ENCODE results near the gene TMSB15A.
"Not testable (repeated sequence)": the region's sequence is repeated elsewhere in the genome, so short reads cannot be mapped to it uniquely, and the experiment has no call there.

TMSB15A gene

GRCh38 chrX:102515975-102516941 is at the start of gene TMSB15A:
Gene TMSB15A, minus strand, starts transcription at chrX:102516739.
- peak; percentile 64 for DNase-seq

- no peak for DNase-seq
Observed at GRCh38 chrX:102560423-102561068, 44.0 kb upstream of the TMSB15A start.

- DNase-seq, result no peak
Observed at GRCh38 chrX:102558607-102559006, 42.1 kb upstream of the TMSB15A start.

DNA sequence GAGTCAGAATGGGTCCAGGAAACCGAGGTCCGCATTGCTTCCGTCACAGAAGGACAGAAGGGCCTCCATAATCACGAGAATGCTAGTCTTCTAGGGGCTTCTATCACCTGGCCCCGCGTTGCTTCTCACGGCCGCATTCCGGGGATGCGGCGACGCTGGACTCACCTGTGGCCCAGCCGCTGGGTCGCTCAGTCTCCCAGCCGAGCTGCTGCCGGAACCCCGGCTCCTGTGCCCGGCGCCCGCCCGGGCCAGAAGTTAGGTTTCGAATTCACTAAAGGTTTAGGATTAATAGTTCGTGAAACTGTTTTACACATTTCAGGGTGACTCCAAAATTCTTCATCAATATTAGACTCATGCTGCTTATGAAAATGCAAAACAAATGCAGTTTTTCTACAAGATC is 31.7 kb upstream of the TMSB15A start:
- DNase-seq, result no peak

DNA sequence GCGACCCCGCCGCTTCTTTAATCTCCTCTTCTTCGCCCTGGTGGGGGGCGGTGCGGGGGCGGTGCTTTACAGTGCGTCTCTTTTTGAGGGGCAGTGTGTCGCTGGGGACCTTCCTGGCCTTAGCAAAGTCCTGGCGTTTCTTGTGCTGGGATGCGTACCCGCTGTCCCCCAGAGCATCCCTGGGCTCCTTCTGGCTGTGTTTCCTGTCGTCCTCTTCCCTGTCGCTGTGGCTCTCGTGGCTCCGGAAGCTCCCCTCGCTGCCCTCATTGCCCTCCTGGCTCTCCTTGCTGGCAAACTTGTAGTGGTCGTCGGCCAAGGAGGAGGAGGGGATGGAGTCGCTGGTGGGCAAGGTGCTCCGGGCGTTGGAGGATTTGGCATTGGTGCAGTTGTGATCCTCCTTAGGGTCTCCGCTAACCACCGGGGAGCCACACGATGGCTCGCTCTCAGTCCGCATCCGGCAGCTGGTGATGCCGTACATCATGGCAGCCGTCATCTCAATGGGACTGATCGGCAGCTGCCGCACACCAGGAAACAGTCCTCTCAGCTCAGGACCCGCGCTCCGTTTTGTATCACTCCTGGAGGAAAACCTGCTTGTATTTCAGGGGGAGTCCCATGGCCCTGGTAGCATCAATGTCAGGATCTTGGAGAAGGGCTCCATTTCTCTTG is 30.4 kb upstream of the TMSB15A start:
- DNase-seq, result peak; percentile 5

DNA sequence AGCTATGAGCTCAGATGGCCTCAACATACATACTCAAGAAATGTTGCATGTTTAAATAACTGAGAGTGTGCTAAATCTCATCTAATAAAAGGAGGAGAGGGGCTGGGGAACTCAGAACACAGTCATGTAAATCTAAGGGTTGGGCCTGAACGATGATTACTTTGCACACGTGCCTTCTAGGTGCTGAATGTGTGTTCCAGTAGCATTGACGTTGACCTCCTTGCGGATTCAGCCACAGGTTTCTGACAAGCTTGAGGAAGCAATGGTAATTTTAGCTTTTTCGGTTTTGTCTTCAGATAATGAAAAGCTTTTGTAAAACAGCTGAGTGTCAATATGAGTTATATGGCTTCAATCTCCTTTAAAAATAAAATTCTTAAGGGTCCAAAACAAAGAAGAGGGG is 29.6 kb upstream of the TMSB15A start:
- DNase-seq, result not testable (repeated sequence)

DNA sequence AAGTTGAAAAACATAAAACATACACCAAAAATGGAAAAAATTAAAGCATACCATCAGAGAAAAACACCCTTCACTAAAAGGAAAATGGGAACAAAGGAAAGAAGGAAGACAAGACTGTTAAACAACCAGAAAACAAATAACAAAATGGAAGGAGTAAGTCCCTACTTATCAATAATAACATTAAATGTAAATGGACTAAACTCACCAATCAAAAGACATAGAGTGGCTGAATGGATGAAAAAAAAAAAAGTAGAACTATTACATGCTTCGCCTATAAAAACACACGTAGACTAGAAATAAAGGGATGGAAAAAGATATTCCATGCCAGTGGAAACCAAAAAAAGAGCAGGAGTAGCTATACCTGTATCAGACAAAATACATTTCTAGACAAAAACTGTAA is 19.4 kb upstream of the TMSB15A start:
- no peak for DNase-seq

DNA sequence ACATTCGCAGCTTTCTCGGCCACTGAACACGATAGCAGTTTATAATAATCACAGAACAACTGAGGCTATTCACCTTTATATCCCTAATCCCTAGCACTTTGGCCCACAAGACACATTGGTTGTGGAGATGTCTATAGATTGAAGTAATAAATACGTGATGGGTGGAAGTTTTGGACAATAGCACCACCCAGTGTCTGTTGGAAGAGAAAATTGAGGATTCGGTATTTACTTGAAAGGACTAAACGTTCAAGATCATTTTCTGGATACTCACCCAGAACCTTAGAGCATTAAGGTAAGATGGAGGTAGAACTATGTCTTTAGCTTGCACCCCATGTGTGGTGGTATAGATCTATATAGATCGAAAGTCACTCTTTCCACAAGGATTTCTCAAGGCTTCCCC is 787 bp upstream of the TMSB15A start:
- DNase-seq, result no peak

- no peak for DNase-seq
Observed at GRCh38 chrX:102514536-102514935, 2.0 kb downstream of the TMSB15A start.

DNA sequence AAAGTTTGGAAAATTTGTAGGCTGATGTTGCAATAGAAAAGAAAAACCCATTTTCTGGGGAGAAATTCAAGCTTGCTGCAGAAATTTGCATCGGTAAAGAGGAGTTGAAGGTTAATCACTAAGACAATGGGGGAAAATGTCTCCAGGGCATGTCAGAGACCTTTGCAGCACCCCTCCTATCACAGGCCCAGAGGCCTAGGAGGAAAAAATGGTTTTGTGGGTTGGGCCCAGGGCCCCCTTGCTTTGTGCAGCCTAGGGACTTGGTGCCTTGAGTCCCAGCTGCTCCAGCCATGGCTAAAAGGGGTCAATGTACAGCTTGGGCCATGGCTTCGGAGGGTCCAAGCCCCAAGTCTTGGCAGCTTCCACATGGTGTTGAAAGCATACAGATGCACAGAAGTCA is 17.8 kb downstream of the TMSB15A start:
- no peak for DNase-seq

- DNase-seq, result no peak
Observed at GRCh38 chrX:102491766-102492165, 24.8 kb downstream of the TMSB15A start.

- not testable (repeated sequence) for DNase-seq
Observed at GRCh38 chrX:102478765-102479164, 37.8 kb downstream of the TMSB15A start.

DNA sequence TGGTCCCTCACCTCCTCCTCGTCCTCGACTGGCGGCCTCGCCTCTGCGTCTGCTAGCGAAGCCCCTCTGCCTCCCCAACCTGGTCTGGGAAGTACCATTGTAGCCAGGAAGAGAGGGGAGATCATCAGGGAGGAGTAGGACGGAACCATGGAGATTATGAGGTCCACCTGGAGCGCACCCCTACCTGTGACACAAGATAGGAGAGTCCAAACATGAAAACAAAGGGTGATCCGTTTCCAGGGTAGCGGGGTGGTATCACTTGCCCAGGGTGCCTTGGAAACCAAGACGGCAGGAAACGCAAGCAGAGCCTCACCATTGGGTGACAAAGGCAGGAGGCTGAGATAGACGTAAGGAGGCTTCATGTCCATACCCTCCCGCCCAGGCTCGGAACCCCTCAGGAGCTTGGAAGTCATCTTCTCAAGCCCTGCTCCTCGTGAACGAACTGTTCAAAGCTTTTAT is 44.7 kb downstream of the TMSB15A start, which contains the start of gene TCP11X2:
Gene TCP11X2 (minus strand): TSS at position 51 of the 459 bp plus-strand sequence.
- not testable (repeated sequence) for DNase-seq

GRCh38 chrX:102470215-102470614 is 46.3 kb downstream of the TMSB15A start:
- not testable (repeated sequence) for DNase-seq
